Uterus (tissue), 4 donors: ENCODE measurements around the gene MRPS31. TPM values are rescaled to one million over a fixed set of nuclear protein-coding genes. Genes with fewer than 3 reads are reported as not detected.
"Not testable (repeated sequence)": the region's sequence is repeated elsewhere in the genome, so short reads cannot be mapped to it uniquely, and the experiment has no call there.

Experiments
- DNase-seq, 2 donors: peaks; one replicate each; pipeline ENCODE4 v3.0.0-alpha.2; 2019 to 2020
- H3K27ac ChIP-seq, 2 donors: fragments of 200-600 bp; sonication (generic); 1 replicate in 1 of 2; 2 replicates in 1 of 2; pipeline ENCODE4 v1.5.1; 2016 to 2018
- H3K27me3 ChIP-seq, 2 donors: fragments of 200-600 bp; sonication (generic); one replicate each; pipeline ENCODE4 v1.5.1; 2018 to 2019; ENCODE audit warnings: control low read depth in 1 of 2
- H3K36me3 ChIP-seq, 2 donors: fragments of 200-600 bp; sonication (generic); one replicate each; pipeline ENCODE4 v1.5.1; 2019; ENCODE audit warnings: control low read depth in 1 of 2
- H3K4me1 ChIP-seq, 2 donors: fragments of 200-600 bp; sonication (generic); one replicate each; pipeline ENCODE4 v1.5.1; 2018 to 2019; ENCODE audit warnings: control low read depth in 1 of 2
- H3K4me3 ChIP-seq, 2 donors: fragments of 200-600 bp; sonication (generic); 1 replicate in 1 of 2; 2 replicates in 1 of 2; pipeline ENCODE4 v1.5.1; 2018 to 2019; ENCODE audit warnings: mild to moderate bottlenecking in 1 of 2
- H3K9me3 ChIP-seq, 2 donors: fragments of 200-600 bp; sonication (generic); one replicate each; pipeline ENCODE4 v1.5.1; 2019; ENCODE audit warnings: control low read depth in 1 of 2
- CTCF ChIP-seq, 4 experiments: fragments of 200-600 bp in 2 of 4; fragments of 450-650 bp in 2 of 4; sonication (generic) in 2 of 4; IDR thresholded peaks; one replicate each; pipeline ENCODE4 v1.5.1; 2016 to 2019; ENCODE audit warnings: antibody characterized with exemption in 4 of 4, mild to moderate bottlenecking in 2 of 4, moderate library complexity in 1 of 4
- POLR2A ChIP-seq, 2 donors: fragments of 450-650 bp; IDR thresholded peaks; one replicate each; pipeline ENCODE4 v1.6.1; 2016; ENCODE audit warnings: antibody characterized with exemption in 2 of 2, mild to moderate bottlenecking in 1 of 2, moderate library complexity in 1 of 2
- intact Hi-C: fragments of 100-400 bp; cut with DNase I; formaldehyde crosslinking; loops from one replicate; pipeline ENCODE4 v1.15.1; 2023; ENCODE audit warnings: low total_unique reads
- total RNA-seq, 4 donors: library from RNA; depleted of rRNA in 3 of 4; stranded (reverse); fragments of >200 nt in 3 of 4; gene quantifications; one replicate each; pipeline versions ENCODE4 v1.1.0 to v1.2.4, GENCODE V29; 2014 to 2023
- donor health status: DM: yes; HTN: yes; CAD: no.

The MRPS31 gene
- total RNA-seq, 4 donors from 2014 or later = 6.1 to 31.5 (median 27.9) TPM

GRCh38 chr13:40758811-40759210, 12.2 kb downstream of the MRPS31 start:
- no peak overlapping the region for H3K4me3 ChIP-seq
- H3K27me3 ChIP-seq = no peaks in the 10 kb centered on the region
- DNase-seq = no peak
- no peaks in the 10 kb centered on the region for H3K36me3 ChIP-seq
- TF ChIP-seq CTCF (IDR thresholded peaks at IDR 0.05) = no peak
- TF ChIP-seq POLR2A (IDR thresholded peaks at IDR 0.05) = no peak
- H3K4me1 ChIP-seq = no peaks in the 10 kb centered on the region
- H3K27ac ChIP-seq = no peak overlapping the region
- intact Hi-C loops = no loop called here
- no peaks in the 10 kb centered on the region for H3K9me3 ChIP-seq

DNA sequence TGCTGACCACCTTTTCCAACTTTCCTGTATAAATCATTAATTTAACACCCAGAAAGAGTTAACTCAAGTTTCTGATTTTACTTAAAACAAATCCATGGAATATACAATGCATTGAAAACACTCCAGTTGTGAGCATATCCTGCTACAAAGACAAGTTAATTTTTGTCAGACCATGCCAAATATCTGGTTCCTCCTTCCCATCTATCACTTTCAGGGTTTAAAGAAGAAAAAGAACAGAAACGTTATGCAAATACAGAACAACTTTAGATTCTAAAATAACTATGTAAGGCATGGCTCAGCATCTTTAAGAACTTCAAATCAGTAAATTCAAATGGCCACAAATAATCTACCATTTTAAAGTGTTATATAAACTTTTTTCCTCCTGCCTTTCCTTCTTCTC, 14.9 kb downstream of the MRPS31 start:
- no peak for DNase-seq
- TF ChIP-seq POLR2A (IDR thresholded peaks at IDR 0.05) (no peak), CTCF (IDR thresholded peaks at IDR 0.05) (no peak)
- Histone ChIP-seq H3K27me3 (no peaks in the 10 kb centered on the region), H3K27ac (no peak overlapping the region), H3K9me3 (no peaks in the 10 kb centered on the region), H3K4me3 (no peak overlapping the region), H3K36me3 (no peaks in the 10 kb centered on the region), H3K4me1 (no peaks in the 10 kb centered on the region)
- intact Hi-C loops = no loop called here

DNA sequence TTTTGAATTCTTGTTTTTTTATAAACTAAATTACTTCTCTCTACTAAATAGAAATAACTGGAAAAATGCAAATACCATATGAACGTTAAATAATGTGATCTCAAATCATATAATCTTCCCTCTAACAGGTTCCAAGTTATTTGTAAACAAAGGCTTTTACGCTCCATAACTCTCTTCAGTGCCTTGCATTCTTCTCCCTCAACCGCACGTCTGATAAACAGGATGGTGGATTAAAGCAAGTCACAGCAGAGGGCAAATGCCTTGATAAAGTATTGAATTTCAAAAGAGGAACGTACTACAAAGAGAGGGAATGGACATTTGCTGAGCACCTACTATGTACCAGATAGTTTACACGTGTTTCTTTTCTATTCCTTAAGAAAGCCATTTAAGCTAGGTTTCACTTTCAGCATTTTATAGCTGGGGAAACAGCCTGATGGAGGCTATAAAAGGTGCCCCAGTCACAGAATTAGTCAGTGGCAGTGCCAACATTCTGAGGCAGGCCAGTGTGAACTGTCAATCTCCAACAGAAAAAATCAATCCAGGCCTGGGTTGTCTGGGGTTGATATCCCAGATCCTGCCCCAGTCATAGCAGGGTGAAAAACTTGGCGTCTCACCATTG, 15.8 kb downstream of the MRPS31 start:
- DNase-seq = no peak
- no peaks in the 10 kb centered on the region for H3K4me1 ChIP-seq
- no peak overlapping the region for H3K4me3 ChIP-seq
- intact Hi-C loops = no loop called here
- no peaks in the 10 kb centered on the region for H3K9me3 ChIP-seq
- H3K36me3 ChIP-seq = no peaks in the 10 kb centered on the region
- TF ChIP-seq POLR2A (IDR thresholded peaks at IDR 0.05) (no peak), CTCF (IDR thresholded peaks at IDR 0.05) (no peak)
- H3K27me3 ChIP-seq = no peaks in the 10 kb centered on the region
- no peak overlapping the region for H3K27ac ChIP-seq

DNA sequence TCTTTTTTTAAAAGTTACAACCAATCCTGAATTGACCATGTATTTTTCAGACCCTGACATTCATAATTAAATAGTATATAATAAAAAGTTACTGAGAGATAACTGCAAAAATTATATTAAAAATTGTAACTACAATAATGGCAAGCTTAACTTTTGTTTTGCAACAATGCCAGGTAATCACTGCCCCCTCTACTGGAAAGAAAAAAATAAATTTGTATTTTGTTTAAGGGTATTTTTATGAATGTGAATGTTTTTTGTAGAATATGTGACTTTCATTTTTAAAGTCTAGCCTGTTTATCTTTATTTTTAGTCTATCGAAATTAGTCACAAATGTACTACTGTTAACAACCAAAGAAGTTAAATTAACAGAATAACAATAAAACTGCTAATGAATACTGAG, 21.7 kb downstream of the MRPS31 start:
- intact Hi-C loops = no loop called here

GRCh38 chr13:40735232-40735548, 35.8 kb downstream of the MRPS31 start:
- H3K4me1 ChIP-seq, H3K27ac ChIP-seq, H3K27me3 ChIP-seq, intact Hi-C loops, H3K4me3 ChIP-seq, H3K9me3 ChIP-seq, H3K36me3 ChIP-seq, DNase-seq: not testable (repeated sequence)

More for the DNA sequence above, 21.7 kb downstream of the MRPS31 start:
- no peak overlapping the region for H3K4me3 ChIP-seq
- H3K27me3 ChIP-seq = no peaks in the 10 kb centered on the region
- H3K4me1 ChIP-seq = no peaks in the 10 kb centered on the region
- no peaks in the 10 kb centered on the region for H3K36me3 ChIP-seq
- no peaks in the 10 kb centered on the region for H3K9me3 ChIP-seq
- DNase-seq = no peak
- H3K27ac ChIP-seq = no peak overlapping the region
- TF ChIP-seq POLR2A (IDR thresholded peaks at IDR 0.05) (no peak), CTCF (IDR thresholded peaks at IDR 0.05) (peak in 1 of 4 experiments; percentile 11)

DNA sequence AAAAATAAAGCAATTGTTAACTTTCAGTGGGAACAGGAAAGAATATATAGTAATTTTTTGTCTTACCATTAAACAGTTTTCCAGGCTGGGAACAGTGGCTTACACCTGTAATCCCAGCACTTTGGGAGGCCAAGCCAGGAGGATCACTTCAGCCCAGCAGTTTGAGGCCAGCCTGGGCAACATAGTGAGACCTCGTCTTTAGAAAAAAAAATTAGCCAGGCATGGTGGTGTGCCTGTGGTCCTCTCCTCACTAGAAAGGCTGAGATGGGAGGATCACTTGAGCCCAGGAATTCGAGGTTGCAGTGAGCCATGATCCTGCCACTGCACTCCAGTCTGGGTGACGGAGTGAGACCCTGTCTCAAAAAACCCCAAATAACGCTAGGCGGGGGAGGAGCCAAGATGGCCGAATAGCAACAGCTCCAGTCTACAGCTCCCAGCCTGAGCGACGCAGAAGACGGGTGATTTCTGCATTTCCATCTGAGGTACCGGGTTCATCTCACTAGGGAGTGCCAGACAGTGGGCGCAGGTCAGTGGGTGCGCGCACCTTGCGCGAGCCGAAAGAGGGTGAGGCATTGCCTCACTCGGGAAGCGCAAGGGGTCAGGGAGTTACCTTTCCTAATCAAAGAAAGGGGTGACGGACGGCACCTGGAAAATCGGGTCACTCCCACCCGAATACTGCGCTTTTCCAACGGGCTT, 36.3 kb downstream of the MRPS31 start:
- H3K36me3 ChIP-seq, H3K27ac ChIP-seq, H3K4me1 ChIP-seq, H3K27me3 ChIP-seq, H3K9me3 ChIP-seq, H3K4me3 ChIP-seq, intact Hi-C loops, DNase-seq: not testable (repeated sequence)
